Muscle of back (tissue), 11 donors: ENCODE data around the gene DNAJA4. TPM values are rescaled to one million over a fixed set of nuclear protein-coding genes. Genes with fewer than 3 reads are reported as not detected.

Experiments used
- DNase-seq, 3 donors: peaks; one replicate each; pipeline versions ENCODE4 v3.0.0 to v3.0.0-alpha.2; 2013
- polyA plus RNA-seq, 10 donors: library from polyadenylated mRNA; unstranded; fragments of 120-200 nt; gene quantifications; one replicate each; pipeline ENCODE4 v1.2.1, GENCODE V29; 2013; ENCODE audit not compliant: insufficient read length in 10 of 10

DNAJA4 gene
- polyA plus RNA-seq, 10 donors = 68.8 to 99.9 (median 86.3) TPM

DNA sequence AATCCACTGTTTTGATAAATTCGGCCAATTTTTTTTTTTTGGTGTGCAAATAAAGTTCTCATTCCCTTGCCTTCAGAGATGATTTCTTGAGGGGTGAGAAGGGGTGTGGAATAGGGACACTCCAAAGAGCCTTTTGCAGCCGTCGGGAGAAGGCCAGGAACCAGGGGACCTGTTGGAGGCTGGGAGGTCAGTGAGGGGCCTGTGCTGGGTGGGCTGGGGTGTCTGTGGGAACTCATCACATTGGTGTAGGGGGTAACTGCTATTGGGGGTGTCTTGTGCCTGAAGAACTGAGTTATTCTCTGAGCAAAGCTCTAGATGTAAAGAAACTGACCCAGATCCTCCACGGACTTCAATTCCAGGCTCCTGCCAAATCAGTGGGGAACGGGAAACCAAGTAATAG lies 48.6 kb downstream of the DNAJA4 start:
- DNase-seq = no peak

DNA sequence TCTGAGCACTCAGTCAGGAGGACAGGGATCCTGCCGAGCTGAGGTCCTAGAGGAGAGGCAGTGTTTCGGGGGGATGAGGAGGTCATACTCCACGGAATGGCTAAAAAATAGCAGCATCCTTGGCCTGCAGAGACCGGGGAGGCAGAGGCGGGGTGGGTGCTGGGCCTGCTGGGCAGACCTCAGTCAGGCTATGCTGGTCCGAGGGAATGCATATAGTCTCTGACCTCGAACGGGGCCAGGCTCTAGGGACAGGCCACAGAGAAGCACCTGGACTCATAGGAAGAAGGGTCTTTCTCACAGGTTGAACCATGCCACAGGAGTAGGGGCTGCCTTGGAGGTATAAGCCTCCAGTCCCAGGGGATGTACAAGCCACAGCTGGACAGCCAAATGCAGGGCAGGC lies 49.0 kb downstream of the DNAJA4 start:
- DNase-seq = no peak

- DNase-seq = no peak
Observed at GRCh38 chr15:78314181-78314581, 49.8 kb downstream of the DNAJA4 start.

- no peak for DNase-seq
Observed at GRCh38 chr15:78315686-78316282, 51.4 kb downstream of the DNAJA4 start.

DNA sequence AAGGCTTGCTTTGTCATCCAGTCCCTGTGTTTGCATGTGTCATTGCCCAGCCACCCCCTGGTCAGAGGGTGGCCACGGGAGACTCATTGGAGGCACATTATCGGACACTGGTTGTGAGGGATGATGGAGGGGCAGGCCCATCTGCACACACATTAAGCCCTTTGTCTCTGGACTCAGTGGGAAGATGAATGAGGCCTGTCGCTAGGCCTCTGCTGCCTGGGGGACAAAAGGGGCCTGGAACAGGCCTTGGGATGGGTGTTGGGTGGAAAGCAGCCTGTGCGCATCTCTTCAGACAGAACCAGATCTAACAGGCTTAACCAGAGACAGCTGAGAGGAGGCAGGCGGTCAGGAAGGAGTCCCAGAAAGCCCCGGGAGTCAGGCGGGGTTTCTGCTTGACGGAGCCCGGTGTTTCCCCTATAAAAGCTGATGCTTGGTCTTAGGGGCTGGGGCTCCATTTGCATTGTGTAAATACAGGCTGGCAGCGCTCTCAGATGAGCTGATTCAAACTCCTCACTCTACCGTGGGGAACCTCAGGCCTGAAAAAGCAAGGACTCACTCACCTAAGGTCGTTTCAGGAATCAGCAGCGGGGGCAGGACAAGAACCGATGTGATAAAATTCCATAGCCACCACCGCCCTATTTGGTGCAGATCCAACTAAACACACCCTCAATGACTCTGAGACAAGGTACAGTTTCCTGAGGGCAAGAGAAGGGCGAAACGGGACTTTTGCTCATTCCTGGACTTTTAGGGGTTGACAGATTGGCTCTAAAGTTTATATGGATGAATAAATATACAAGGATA lies 52.1 kb downstream of the DNAJA4 start:
- peak in 1 of 3 donors; percentile 59 for DNase-seq

DNA sequence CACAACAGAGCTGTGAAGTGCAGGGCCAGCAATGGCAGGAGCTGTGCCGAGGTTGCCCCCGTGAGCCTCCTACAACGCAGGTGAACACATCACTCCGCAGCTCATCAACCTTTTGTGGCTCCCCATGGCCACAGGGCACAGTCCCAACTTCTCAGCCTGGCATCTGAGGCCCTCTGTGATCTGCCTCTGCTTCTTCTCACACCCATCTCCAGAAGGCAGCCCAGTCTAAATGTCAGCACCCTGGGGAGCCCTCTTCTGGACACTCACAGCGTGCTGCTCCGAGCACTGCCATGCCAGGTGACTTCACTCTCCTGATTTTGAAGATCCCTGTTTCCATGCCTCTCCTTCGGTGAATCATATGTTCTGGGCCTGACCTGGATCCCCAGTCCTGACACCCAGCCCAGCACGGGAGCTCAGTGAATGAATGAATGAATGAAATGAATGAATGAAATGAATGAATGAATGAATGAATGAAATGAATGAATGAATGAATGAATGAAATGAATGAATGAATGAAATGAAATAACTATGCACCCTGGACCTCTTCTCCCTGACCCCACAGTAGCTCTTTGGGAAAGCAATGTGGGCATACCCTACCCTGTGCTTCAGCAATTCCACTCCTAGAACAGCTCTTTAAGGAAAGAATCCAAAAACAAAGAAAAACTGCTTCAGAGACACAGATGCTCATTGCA lies 52.9 kb downstream of the DNAJA4 start:
- no peak for DNase-seq

DNA sequence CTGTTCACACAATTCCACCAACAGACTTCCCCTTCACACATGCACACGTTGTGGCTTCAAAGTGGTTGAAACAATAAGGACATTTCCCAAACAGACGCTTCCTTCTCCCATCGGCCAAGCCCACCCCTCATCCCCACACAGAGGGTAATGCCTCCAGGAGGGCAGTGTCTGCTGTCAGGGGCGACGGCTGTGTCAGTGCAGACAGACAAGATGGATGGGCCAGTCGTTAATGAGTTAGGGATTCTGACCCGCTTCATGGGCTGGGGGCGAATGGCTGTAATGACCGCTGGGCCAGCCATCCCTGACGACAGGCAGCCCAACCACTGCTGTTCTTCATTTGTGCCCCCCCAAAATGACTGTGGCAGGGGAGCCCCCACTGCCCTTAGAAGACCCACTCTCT lies 55.2 kb downstream of the DNAJA4 start:
- DNase-seq = no peak

- DNase-seq = no peak
Observed at GRCh38 chr15:78320183-78320582, 55.8 kb downstream of the DNAJA4 start.

GRCh38 chr15:78321041-78321570 lies 56.7 kb downstream of the DNAJA4 start:
- no peak for DNase-seq

DNA sequence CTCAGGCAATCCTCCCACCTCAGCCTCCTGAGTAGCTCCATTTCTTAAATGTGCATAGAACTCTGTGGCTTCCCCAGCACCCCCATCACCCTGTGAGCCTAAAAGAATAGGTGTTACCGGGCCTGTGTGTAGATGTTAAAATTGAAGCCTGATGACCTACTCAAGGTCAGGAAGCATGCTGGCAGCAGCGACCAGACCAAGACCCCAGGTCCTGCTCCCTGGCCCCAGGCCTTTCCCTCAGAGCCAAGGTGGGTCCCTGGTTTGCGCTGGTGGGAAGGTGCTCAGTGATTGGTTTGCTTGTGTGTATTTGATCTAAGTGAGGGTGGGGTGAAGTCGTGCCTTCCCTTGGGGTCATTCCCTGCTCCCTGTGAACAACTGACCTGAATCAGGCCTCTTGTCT lies 57.4 kb downstream of the DNAJA4 start:
- DNase-seq = no peak

DNA sequence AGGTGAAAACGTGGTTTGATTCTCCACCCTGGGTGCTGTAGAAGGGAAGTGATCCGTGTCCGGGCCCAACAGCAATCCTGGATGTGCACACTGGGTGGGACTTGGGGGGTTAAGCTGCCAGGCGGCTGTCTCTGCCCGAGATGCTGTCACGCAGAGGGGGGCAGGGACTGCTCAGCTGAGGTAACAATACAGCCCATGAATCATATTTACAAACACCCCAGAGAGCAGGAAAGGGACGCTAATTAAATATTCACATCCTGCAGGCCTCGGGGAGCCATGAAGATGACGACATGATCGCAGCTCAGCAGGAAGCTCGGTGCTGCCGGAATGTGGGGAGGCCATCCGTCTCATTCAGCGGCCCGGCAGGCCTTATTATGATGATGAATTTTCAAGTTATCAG lies 57.9 kb downstream of the DNAJA4 start:
- peak in 2 of 3 donors; percentile 70 to 74 for DNase-seq

DNA sequence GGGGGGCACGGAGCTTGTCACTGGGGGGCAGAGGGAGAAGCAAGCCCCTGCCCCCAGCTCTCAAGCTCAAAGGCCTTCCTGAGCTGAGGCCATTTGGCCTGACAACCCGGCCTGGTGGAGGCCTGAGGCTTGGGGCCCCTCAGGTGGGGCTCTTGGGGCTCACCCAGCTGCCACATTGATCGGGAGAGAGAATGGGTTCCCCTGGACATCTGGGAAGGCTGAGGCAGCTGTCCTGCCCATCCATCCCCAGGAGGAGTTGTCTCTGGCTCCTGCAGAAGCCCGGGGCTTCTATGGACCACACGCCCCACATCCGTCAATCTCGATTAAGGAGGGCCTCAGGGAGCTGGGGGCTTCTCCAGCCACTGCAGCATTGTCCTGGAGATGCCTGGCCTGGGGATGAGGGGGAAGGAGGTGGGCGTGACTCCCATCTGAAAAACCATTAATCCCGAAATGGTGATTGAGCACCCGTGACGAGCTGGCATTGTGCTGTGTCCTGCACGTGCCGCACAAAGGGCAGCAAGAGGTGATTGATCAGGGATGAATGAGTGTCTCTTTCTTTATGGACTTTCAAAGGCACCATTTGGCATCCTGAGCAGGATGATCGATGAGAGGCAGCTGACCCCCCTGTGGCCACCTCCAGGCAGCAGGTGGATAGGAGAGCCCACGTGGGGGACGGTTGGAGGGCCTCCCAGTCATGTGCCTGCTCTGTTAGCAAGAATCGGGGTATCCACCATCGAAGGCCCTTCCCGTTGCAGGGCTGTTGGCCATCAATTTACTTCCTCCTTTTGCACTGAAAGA lies 58.6 kb downstream of the DNAJA4 start:
- DNase-seq = no peak

DNA sequence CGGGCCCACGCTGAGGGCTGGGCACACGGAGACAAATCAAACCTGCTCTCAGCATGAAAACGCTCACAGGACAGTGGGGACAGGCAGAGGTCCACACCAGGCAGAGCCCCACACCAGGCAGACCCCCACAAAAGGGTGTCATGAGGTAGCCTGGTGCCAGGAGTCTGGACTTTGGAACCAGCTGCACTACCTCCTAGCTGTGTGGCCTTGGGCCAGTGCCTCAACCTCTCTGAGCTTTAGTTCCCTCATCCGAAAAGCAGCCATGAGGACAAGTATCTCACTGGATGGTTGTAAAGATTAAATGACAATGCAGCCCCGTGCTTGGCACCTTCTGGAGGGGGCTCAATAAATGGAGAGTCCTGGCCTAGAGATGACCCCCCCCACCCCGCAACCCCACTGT lies 59.3 kb downstream of the DNAJA4 start:
- DNase-seq = no peak

DNA sequence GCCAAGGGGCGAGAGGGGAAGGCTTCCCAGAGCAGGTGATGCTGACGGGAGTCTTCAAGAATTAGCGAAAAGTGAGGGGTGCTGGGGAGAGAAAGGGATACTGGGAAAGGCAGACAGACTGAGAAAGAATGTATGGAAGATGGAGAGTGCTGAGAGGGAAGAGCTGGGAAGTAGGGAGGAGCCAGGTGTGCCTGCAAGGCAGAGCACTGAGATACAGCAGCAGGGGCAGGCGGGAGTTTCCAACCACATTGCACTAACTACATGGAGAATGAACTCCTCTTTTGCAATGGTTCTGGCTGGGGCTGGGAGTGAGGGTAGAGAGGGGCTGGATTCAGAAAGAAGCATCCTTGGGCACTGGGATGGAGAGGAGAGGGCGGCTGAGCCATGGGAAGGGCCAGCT lies 59.8 kb downstream of the DNAJA4 start:
- no peak for DNase-seq

GRCh38 chr15:78325092-78325843 lies 60.9 kb downstream of the DNAJA4 start:
- no peak for DNase-seq

DNA sequence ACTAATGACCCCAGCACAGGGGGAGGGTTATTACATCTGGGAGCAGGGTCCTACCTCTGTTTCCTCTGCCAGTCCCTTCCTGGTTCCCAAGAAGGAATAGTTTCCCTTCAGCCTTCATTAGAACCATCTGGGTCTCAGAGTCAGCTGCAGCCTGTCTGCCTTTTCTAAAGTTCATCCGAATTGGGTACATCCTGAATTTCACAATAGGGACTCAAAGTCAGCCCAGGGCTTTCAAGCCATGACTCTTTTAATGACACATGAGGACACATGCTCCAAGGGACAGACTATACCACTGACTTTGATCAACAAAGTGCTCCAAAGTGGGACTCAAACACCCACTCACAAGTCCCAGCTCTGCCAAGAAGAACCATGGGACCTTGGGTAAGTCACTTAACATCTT lies 63.1 kb downstream of the DNAJA4 start:
- DNase-seq = no peak

DNA sequence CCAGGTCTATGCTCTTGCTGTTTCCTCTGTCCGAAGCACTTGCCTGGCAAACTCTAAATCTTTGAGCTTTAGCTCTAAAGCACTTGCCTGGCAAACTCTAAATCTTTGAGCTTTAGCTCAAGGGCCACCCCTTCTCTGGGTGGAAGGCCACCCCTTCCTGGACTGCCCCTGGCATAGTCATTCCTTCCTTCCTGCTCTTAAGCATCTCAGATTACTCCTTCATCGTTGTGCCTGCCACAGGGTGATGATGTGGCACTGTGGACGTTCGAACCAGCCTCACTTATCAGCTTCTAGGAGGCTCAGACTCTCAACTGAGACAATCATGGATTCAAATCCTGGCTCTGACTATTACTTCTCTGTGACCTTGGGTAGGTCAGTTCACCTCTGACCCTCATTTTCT lies 65.3 kb downstream of the DNAJA4 start:
- DNase-seq = no peak
